ENCODE measurements around the gene IGFLR1. TPM values are rescaled to one million over a fixed set of nuclear protein-coding genes. Genes with fewer than 3 reads are reported as not detected.

Gene IGFLR1
- polyA plus RNA-seq, 1 donor from 2014 or later = 4.6 TPM

GRCh38 chr19:35734889-35735288, 7.4 kb downstream of the IGFLR1 start:
- Histone ChIP-seq H3K9me3 (ENCODE audit: low read length) (no peaks in the 10 kb centered on the region), H3K36me3 (ENCODE audit: insufficient read depth, low read length) (no peaks in the 10 kb centered on the region), H3K9me2 (ENCODE audit: insufficient read depth, low read length) (no peaks in the 10 kb centered on the region), H3K27me3 (ENCODE audit: insufficient read depth, low read depth, low read length) (no peaks in the 10 kb centered on the region), H2AFZ (ENCODE audit: low read depth, low read length) (no peak overlapping the region), H3K4me3 (ENCODE audit: low read length) (no peak overlapping the region), H4K20me1 (ENCODE audit: insufficient read depth) (no peaks in the 10 kb centered on the region), H3K27ac (ENCODE audit: low read length) (no peak overlapping the region), H3K79me2 (replicated peaks; ENCODE audit: insufficient read depth, low read length) (no peaks in the 10 kb centered on the region), H3K9ac (ENCODE audit: low read length) (no peak overlapping the region), H3F3A (ENCODE audit: insufficient read depth, low read length, poor library complexity, severe bottlenecking) (no peaks in the 10 kb centered on the region), H3K4me2 (ENCODE audit: low read length) (no peak overlapping the region)
- no peak for TF ChIP-seq TAF1 (IDR thresholded peaks at IDR 0.05; ENCODE audit: low read depth)
- TF ChIP-seq SMC3 (conservative IDR thresholded peaks at IDR 0.05; ENCODE audit: poor library complexity) = no peak
- no peak for TF ChIP-seq EZH2 (IDR thresholded peaks at IDR 0.05; ENCODE audit: borderline replicate concordance, insufficient read depth, low read length, poor library complexity, severe bottlenecking)
- no peak for TF ChIP-seq CTCF (IDR thresholded peaks at IDR 0.05; ENCODE audit: poor library complexity, severe bottlenecking)
- TF ChIP-seq REST (IDR thresholded peaks at IDR 0.05; ENCODE audit: borderline replicate concordance) = no peak
- no peak for TF ChIP-seq RAD21 (conservative IDR thresholded peaks at IDR 0.05)
- TF ChIP-seq POLR2AphosphoS5 (IDR thresholded peaks at IDR 0.05) = no peak
- TF ChIP-seq MXI1 (conservative IDR thresholded peaks at IDR 0.05; ENCODE audit: poor library complexity, severe bottlenecking) = no peak
- TF ChIP-seq EP300 (conservative IDR thresholded peaks at IDR 0.05; ENCODE audit: poor library complexity, severe bottlenecking) = no peak

- Histone ChIP-seq H3K36me3 (ENCODE audit: insufficient read depth, low read length) (no peaks in the 10 kb centered on the region), H3K9me3 (ENCODE audit: low read length) (no peaks in the 10 kb centered on the region), H3F3A (ENCODE audit: insufficient read depth, low read length, poor library complexity, severe bottlenecking) (no peaks in the 10 kb centered on the region), H2AFZ (ENCODE audit: low read depth, low read length) (no peak overlapping the region), H3K4me2 (ENCODE audit: low read length) (no peak overlapping the region), H3K79me2 (replicated peaks; ENCODE audit: insufficient read depth, low read length) (no peaks in the 10 kb centered on the region), H3K9me2 (ENCODE audit: insufficient read depth, low read length) (no peaks in the 10 kb centered on the region), H3K27me3 (ENCODE audit: insufficient read depth, low read depth, low read length) (no peaks in the 10 kb centered on the region), H3K9ac (ENCODE audit: low read length) (no peak overlapping the region), H4K20me1 (ENCODE audit: insufficient read depth) (no peaks in the 10 kb centered on the region), H3K4me3 (ENCODE audit: low read length) (no peak overlapping the region), H3K27ac (ENCODE audit: low read length) (no peak overlapping the region)
- no peak for TF ChIP-seq RAD21 (conservative IDR thresholded peaks at IDR 0.05)
- no peak for TF ChIP-seq MXI1 (conservative IDR thresholded peaks at IDR 0.05; ENCODE audit: poor library complexity, severe bottlenecking)
- no peak for TF ChIP-seq EZH2 (IDR thresholded peaks at IDR 0.05; ENCODE audit: borderline replicate concordance, insufficient read depth, low read length, poor library complexity, severe bottlenecking)
- TF ChIP-seq REST (IDR thresholded peaks at IDR 0.05; ENCODE audit: borderline replicate concordance) = no peak
- TF ChIP-seq SMC3 (conservative IDR thresholded peaks at IDR 0.05; ENCODE audit: poor library complexity) = no peak
- no peak for TF ChIP-seq CTCF (IDR thresholded peaks at IDR 0.05; ENCODE audit: poor library complexity, severe bottlenecking)
- TF ChIP-seq EP300 (conservative IDR thresholded peaks at IDR 0.05; ENCODE audit: poor library complexity, severe bottlenecking) = no peak
- no peak for TF ChIP-seq POLR2AphosphoS5 (IDR thresholded peaks at IDR 0.05)
- no peak for TF ChIP-seq TAF1 (IDR thresholded peaks at IDR 0.05; ENCODE audit: low read depth)
Measured at GRCh38 chr19:35734273-35734672, 8.0 kb downstream of the IGFLR1 start.
